Measurements from ENCODE around the gene SLC35B3. TPM values are rescaled to one million over a fixed set of nuclear protein-coding genes. Genes with fewer than 3 reads are reported as not detected.

Gene SLC35B3
- total and polyA plus RNA-seq, 10 of the 15 experiments (the other 5 are each of a cell fraction or from before 2014, with no cell fraction given), result 10.5 to 28.1 (median 12.4) TPM

DNA sequence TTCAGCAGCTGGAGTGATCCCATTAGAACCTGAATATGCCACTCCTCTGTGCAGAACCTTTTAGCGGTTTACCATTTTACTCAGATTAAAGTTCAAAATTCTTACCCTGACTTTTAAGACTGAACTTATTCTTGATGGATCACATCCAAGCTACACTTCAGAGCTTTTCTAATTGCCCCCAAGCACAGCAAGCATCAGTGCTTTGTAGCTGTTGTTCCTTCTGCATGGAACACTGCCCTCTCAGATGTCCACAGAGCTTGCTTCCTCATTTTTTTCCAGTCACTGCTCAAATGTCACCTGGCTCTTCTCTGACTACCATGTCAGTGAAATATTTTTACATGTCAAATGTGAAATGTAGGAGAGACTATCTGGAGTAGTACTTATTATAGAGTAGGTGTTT is 1.6 kb upstream of the SLC35B3 start:
- RAD21 ChIA-PET (ENCODE audit: unreplicated experiment), result no interaction called here
- no peaks in the 10 kb centered on the region for H3K36me3 ChIP-seq (ENCODE audit: control insufficient read depth in 2 of 2, insufficient read depth in 2 of 2, low read length in 1 of 2)
- POLR2A ChIA-PET, result interaction anchor here (1.4 kb wide), 1 partner anchor 14 kb away, joined by 5 read pairs; no protein-coding TSS in a partner anchor
- in situ Hi-C loops (cut with MboI) (no loop called here), intact Hi-C loops (cut with micrococcal nuclease; ENCODE audit: unreplicated experiment) (no loop called here)
- SMC1A ChIA-PET (ENCODE audit: uncharacterized antibody, unreplicated experiment), result interaction anchor here (0.8 to 2.8 kb wide), 4 partner anchors 10 to 18 kb away, joined by 4 to 9 read pairs (median 4); no protein-coding TSS in a partner anchor
- FAIRE-seq, result no peak
- CTCF ChIA-PET, result interaction anchor here (0.6 to 1.4 kb wide), 2 partner anchors 11 to 1998 kb away, joined by 3 to 4 read pairs; no protein-coding TSS in a partner anchor
- WGBS (ENCODE audit: insufficient coverage, insufficient replicate concordance, low lambda C conversion rate, missing lambda C conversion rate), result 100% methylated on average over 1 of the region's 1 CpG
- no peak for DNase-seq (ENCODE audit: low read depth, low spot score)
- no peak overlapping the region for H3K27ac ChIP-seq (ENCODE audit: control insufficient read depth, insufficient read depth)
- peaks cover 26% of the 10 kb centered on the region for H3K79me2 ChIP-seq (ENCODE audit: control insufficient read depth, insufficient read depth, low read length)
- ATAC-seq, result no peak
- H3K4me1 ChIP-seq (ENCODE audit: control insufficient read depth, insufficient read depth, low read length), result no peaks in the 10 kb centered on the region
- no peak overlapping the region for H3K9ac ChIP-seq (ENCODE audit: control insufficient read depth, insufficient read depth, low read length)
- no peaks in the 10 kb centered on the region for H4K20me1 ChIP-seq (ENCODE audit: control insufficient read depth, insufficient read depth)
- H3K4me2 ChIP-seq (ENCODE audit: control insufficient read depth, insufficient read depth), result no peak overlapping the region
- no peak overlapping the region for H3K4me3 ChIP-seq
- H3K27me3 ChIP-seq (replicated peaks in 1 of 2; ENCODE audit: control insufficient read depth in 2 of 2, insufficient read depth in 2 of 2, low read length in 1 of 2), result no peaks in the 10 kb centered on the region
- no peaks in the 10 kb centered on the region; the same call in 2 of the 3 replicates for H3K9me3 ChIP-seq (replicated peaks; ENCODE audit: control insufficient read depth, insufficient read depth, low read length)
- no peak overlapping the region for H2AFZ ChIP-seq (ENCODE audit: control insufficient read depth, low read depth, low read length)
- no TSS peak for BruUV-seq (replicated peaks)
- TF ChIP-seq E2F4 (IDR thresholded peaks at IDR 0.05; ENCODE audit: low read depth, low read length) (no peak), NRF1 (conservative IDR thresholded peaks at IDR 0.05; ENCODE audit: low read depth, low read length) (no peak), KDM1A (IDR thresholded peaks at IDR 0.05; ENCODE audit: borderline replicate concordance) (no peak), STAT1 (conservative IDR thresholded peaks at IDR 0.05) (no peak), REST (IDR thresholded peaks at IDR 0.05; ENCODE audit: low read depth, low read length) (no peak), RFX5 (IDR thresholded peaks at IDR 0.05; ENCODE audit: low read depth, low read length) (no peak), BMI1 (IDR thresholded peaks at IDR 0.05; ENCODE audit: borderline replicate concordance) (no peak), MYB (IDR thresholded peaks at IDR 0.05; ENCODE audit: borderline replicate concordance, low read depth, low read length) (no peak), MTA2 (IDR thresholded peaks at IDR 0.05; ENCODE audit: low read depth) (no peak), SREBF2 (IDR thresholded peaks at IDR 0.05; ENCODE audit: low read length) (no peak), MLLT1 (IDR thresholded peaks at IDR 0.05) (no peak)
- TF ChIP-seq, protein P1, sequence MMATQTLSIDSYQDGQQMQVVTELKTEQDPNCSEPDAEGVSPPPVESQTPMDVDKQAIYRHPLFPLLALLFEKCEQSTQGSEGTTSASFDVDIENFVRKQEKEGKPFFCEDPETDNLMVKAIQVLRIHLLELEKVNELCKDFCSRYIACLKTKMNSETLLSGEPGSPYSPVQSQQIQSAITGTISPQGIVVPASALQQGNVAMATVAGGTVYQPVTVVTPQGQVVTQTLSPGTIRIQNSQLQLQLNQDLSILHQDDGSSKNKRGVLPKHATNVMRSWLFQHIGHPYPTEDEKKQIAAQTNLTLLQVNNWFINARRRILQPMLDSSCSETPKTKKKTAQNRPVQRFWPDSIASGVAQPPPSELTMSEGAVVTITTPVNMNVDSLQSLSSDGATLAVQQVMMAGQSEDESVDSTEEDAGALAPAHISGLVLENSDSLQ (IDR thresholded peaks at IDR 0.05), result no peak
- TF ChIP-seq, protein P2, sequence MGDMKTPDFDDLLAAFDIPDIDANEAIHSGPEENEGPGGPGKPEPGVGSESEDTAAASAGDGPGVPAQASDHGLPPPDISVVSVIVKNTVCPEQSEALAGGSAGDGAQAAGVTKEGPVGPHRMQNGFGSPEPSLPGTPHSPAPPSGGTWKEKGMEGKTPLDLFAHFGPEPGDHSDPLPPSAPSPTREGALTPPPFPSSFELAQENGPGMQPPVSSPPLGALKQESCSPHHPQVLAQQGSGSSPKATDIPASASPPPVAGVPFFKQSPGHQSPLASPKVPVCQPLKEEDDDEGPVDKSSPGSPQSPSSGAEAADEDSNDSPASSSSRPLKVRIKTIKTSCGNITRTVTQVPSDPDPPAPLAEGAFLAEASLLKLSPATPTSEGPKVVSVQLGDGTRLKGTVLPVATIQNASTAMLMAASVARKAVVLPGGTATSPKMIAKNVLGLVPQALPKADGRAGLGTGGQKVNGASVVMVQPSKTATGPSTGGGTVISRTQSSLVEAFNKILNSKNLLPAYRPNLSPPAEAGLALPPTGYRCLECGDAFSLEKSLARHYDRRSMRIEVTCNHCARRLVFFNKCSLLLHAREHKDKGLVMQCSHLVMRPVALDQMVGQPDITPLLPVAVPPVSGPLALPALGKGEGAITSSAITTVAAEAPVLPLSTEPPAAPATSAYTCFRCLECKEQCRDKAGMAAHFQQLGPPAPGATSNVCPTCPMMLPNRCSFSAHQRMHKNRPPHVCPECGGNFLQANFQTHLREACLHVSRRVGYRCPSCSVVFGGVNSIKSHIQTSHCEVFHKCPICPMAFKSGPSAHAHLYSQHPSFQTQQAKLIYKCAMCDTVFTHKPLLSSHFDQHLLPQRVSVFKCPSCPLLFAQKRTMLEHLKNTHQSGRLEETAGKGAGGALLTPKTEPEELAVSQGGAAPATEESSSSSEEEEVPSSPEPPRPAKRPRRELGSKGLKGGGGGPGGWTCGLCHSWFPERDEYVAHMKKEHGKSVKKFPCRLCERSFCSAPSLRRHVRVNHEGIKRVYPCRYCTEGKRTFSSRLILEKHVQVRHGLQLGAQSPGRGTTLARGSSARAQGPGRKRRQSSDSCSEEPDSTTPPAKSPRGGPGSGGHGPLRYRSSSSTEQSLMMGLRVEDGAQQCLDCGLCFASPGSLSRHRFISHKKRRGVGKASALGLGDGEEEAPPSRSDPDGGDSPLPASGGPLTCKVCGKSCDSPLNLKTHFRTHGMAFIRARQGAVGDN (IDR thresholded peaks at IDR 0.05), result no peak

Data from GM12878 (cell line).